ENCODE data around the gene SPATA45. TPM values are rescaled to one million over a fixed set of nuclear protein-coding genes. Genes with fewer than 3 reads are reported as not detected.

Gene SPATA45
- polyA plus RNA-seq, 3 donors from 2014 or later, result not detected

GRCh38 chr1:212820969-212821368 lies 26.5 kb downstream of the SPATA45 start:
- peaks cover 0 to 6% of the 10 kb centered on the region in 2 donors for H3K4me1 Mint-ChIP-seq
- H3K4me3 Mint-ChIP-seq, result no peak overlapping the region
- no peak for DNase-seq
- peaks cover 2 to 7% (median 6%) of the 10 kb centered on the region in 3 donors for H3K27me3 Mint-ChIP-seq (ENCODE audit: low read depth in 3 of 3)
- H3K36me3 Mint-ChIP-seq, result peaks cover 8 to 15% (median 14%) of the 10 kb centered on the region in 3 donors
- H3K27ac Mint-ChIP-seq, result no peak overlapping the region
- peaks cover 0 to 16% (median 11%) of the 10 kb centered on the region in 6 donors for H3K9me3 Mint-ChIP-seq

GRCh38 chr1:212819726-212820125 lies 27.7 kb downstream of the SPATA45 start:
- Mint-ChIP-seq H3K27ac (no peak overlapping the region), H3K4me3 (no peak overlapping the region)

GRCh38 chr1:212816567-212817278 lies 30.7 kb downstream of the SPATA45 start:
- Mint-ChIP-seq H3K27me3 (ENCODE audit: low read depth in 3 of 3) (peaks cover 0 to 4% (median 1%) of the 10 kb centered on the region in 3 donors), H3K27ac (no peak overlapping the region), H3K9me3 (no peaks in the 10 kb centered on the region), H3K4me3 (no peak overlapping the region), H3K4me1 (peaks cover 0 to 6% of the 10 kb centered on the region in 2 donors), H3K36me3 (peaks cover 13 to 19% (median 13%) of the 10 kb centered on the region in 3 donors)
- no peak for DNase-seq

More at GRCh38 chr1:212819726-212820125, 27.7 kb downstream of the SPATA45 start:
- Mint-ChIP-seq H3K27me3 (ENCODE audit: low read depth in 3 of 3) (peaks cover 1 to 7% (median 6%) of the 10 kb centered on the region in 3 donors), H3K9me3 (peaks cover 0 to 8% (median 3%) of the 10 kb centered on the region in 6 donors), H3K4me1 (peaks cover 0 to 6% of the 10 kb centered on the region in 2 donors), H3K36me3 (peaks cover 7 to 21% (median 10%) of the 10 kb centered on the region in 3 donors)
- DNase-seq, result no peak

GRCh38 chr1:212814537-212815334 lies 32.7 kb downstream of the SPATA45 start:
- Mint-ChIP-seq H3K27me3 (ENCODE audit: low read depth in 3 of 3) (peaks cover 0 to 2% (median 1%) of the 10 kb centered on the region in 3 donors), H3K36me3 (peaks cover 13 to 19% (median 13%) of the 10 kb centered on the region in 3 donors), H3K27ac (no peak overlapping the region), H3K4me1 (peaks cover 0 to 4% of the 10 kb centered on the region in 2 donors), H3K9me3 (no peaks in the 10 kb centered on the region), H3K4me3 (no peak overlapping the region)
- no peak for DNase-seq

DNA sequence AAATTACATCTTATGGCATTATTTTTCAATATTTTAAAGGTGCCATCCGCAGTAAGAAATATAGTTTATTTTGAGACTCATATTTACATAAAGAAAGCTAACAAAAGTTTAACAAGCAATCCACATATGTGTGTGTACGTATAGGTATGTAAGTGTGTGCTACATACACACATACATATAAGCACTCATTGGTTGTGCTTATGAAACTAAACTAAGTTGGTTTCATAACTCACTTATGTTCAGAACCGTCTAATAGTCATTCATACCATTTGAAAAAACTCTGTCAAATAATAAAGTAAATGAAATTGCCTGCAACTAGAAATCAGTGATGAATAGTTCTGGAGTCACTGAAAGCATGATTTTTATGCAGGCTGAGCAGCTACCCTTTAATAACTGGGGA lies 41.7 kb downstream of the SPATA45 start:
- Mint-ChIP-seq H3K27me3 (ENCODE audit: low read depth in 3 of 3) (no peaks in the 10 kb centered on the region), H3K4me1 (no peaks in the 10 kb centered on the region), H3K27ac (no peak overlapping the region), H3K4me3 (no peak overlapping the region), H3K9me3 (no peaks in the 10 kb centered on the region), H3K36me3 (peaks cover 19 to 39% (median 28%) of the 10 kb centered on the region in 3 donors)
- DNase-seq, result no peak

DNA sequence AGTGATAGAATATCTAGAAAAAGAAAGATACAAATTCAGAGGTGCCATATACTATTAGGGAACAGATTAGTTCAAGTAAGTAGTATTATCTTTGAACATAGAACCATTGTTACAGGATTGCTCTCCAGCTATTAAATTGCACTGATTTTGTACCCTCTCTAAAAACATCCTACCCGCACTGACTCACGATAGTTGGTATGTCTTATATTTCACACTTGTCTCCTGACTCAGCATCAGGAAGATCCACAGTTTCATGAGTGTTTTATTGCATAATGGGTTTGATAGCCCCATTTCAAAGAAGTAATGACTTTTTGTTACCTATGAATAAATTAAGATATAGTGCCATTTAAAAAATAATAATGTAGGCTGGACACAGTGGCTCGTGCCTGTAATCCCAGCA lies 49.8 kb downstream of the SPATA45 start:
- H3K27me3 Mint-ChIP-seq (ENCODE audit: low read depth in 3 of 3), result peaks cover 0 to 2% (median 2%) of the 10 kb centered on the region in 3 donors
- peaks cover 11 to 17% of the 10 kb centered on the region in 2 donors for H3K4me1 Mint-ChIP-seq
- H3K27ac Mint-ChIP-seq, result no peak overlapping the region
- no peak overlapping the region for H3K4me3 Mint-ChIP-seq
- H3K36me3 Mint-ChIP-seq, result peaks cover 30 to 41% (median 38%) of the 10 kb centered on the region in 3 donors
- no peaks in the 10 kb centered on the region for H3K9me3 Mint-ChIP-seq
- no peak for DNase-seq

GRCh38 chr1:212794561-212795014 lies 52.9 kb downstream of the SPATA45 start:
- Mint-ChIP-seq H3K36me3 (peaks cover 17 to 30% (median 29%) of the 10 kb centered on the region in 3 donors), H3K27me3 (ENCODE audit: low read depth in 3 of 3) (peaks cover 12 to 17% (median 12%) of the 10 kb centered on the region in 3 donors), H3K4me3 (peak overlapping the region in 4 of 5 donors; percentile 7 to 42 (median 11)), H3K27ac (peak overlapping the region in 2 of 6 donors; percentile 31 to 43), H3K9me3 (no peaks in the 10 kb centered on the region), H3K4me1 (peaks cover 34 to 44% of the 10 kb centered on the region in 2 donors)
- DNase-seq, result no peak

GRCh38 chr1:212792396-212792908 lies 55.0 kb downstream of the SPATA45 start:
- Mint-ChIP-seq H3K27me3 (ENCODE audit: low read depth in 3 of 3) (peaks cover 12 to 15% (median 12%) of the 10 kb centered on the region in 3 donors), H3K36me3 (peaks cover 10 to 17% (median 16%) of the 10 kb centered on the region in 3 donors), H3K4me3 (peak overlapping the region; percentile 90 to 100 (median 96)), H3K4me1 (peaks cover 37 to 55% of the 10 kb centered on the region in 2 donors), H3K27ac (peak overlapping the region; percentile 74 to 99 (median 92)), H3K9me3 (no peaks in the 10 kb centered on the region)
- no peak for DNase-seq

- no peaks in the 10 kb centered on the region for H3K9me3 Mint-ChIP-seq
- H3K4me1 Mint-ChIP-seq, result peaks cover 37 to 59% of the 10 kb centered on the region in 2 donors
- peak; percentile 89 to 93 (median 91) for DNase-seq
- peak within 1 kb of the TSS; percentile 90 to 100 (median 96) for H3K4me3 Mint-ChIP-seq
- H3K36me3 Mint-ChIP-seq, result peaks cover 7 to 11% (median 10%) of the 10 kb centered on the region in 3 donors
- peak within 1 kb of the TSS; percentile 74 to 99 (median 92) for H3K27ac Mint-ChIP-seq
- H3K27me3 Mint-ChIP-seq (ENCODE audit: low read depth in 3 of 3), result peaks cover 12 to 15% (median 12%) of the 10 kb centered on the region in 3 donors
These were observed 55.6 kb downstream of the SPATA45 start, which contains the start of the genes NSL1 and TATDN3 for GRCh38 chr1:212791676-212792395. TSS of gene NSL1 (minus strand) at chr1:212791777. CDS start at chr1:212791763, 14 bp downstream. TSS of gene TATDN3 (plus strand) at chr1:212791894. CDS start at chr1:212791922, 28 bp downstream.

DNA sequence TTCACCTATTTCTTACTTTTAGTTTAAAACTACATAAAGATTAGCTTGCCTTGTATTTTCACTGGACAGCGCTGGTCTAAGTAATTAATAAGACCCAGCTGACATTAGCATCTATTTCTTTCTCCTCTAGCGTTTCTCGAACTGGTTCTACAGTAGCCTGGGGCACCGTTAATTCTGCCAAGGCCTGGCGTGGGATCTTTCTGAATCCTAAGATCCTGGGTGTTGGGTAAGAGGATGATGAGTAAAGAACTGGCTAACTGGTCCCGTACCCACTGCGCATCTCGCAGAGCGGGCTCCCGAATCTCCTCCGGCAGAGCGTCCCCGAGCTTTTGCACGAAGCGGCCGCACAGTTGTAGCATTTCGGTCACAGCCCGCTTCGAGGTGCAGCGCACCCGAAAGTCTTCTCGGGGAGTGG lies 56.2 kb downstream of the SPATA45 start:
- Mint-ChIP-seq H3K9me3 (no peaks in the 10 kb centered on the region), H3K4me3 (peak overlapping the region; percentile 90 to 100 (median 96)), H3K4me1 (peaks cover 37 to 59% of the 10 kb centered on the region in 2 donors), H3K36me3 (peaks cover 7 to 10% (median 9%) of the 10 kb centered on the region in 3 donors), H3K27me3 (ENCODE audit: low read depth in 3 of 3) (peaks cover 12 to 15% (median 12%) of the 10 kb centered on the region in 3 donors), H3K27ac (peak overlapping the region; percentile 74 to 99 (median 92))
- no peak for DNase-seq

DNA sequence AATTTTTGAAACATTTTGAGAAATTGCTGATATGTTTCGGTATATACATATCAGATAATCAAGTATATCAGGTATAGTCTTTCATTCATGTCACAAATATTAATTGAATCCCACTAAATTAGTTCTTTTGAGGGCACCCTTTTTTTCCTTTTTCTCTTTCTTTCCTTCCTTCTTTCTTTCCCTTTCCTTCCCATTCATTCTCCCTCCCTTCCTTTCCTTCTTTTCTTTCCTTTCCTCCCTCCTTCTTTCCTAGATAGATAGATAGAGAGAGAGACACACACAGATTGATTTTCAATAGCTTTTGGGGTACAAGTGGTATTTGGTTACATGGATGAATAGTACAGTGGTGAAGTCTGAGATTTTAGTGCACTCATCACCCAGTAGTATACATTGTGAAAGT lies 61.6 kb downstream of the SPATA45 start:
- Mint-ChIP-seq H3K36me3 (peaks cover 6 to 29% (median 15%) of the 10 kb centered on the region in 3 donors), H3K27ac (no peak overlapping the region), H3K4me1 (peaks cover 12 to 24% of the 10 kb centered on the region in 2 donors), H3K27me3 (ENCODE audit: low read depth in 3 of 3) (peaks cover 0 to 4% (median 0%) of the 10 kb centered on the region in 3 donors), H3K4me3 (no peak overlapping the region), H3K9me3 (no peaks in the 10 kb centered on the region)
- DNase-seq, result no peak

GRCh38 chr1:212783976-212784375 lies 63.5 kb downstream of the SPATA45 start:
- peak overlapping the region in 1 of 6 donors; percentile 5 for H3K27ac Mint-ChIP-seq
- H3K27me3 Mint-ChIP-seq (ENCODE audit: low read depth in 3 of 3), result peaks cover 0 to 2% (median 0%) of the 10 kb centered on the region in 3 donors
- H3K9me3 Mint-ChIP-seq, result no peaks in the 10 kb centered on the region
- peaks cover 4 to 12% of the 10 kb centered on the region in 2 donors for H3K4me1 Mint-ChIP-seq
- peaks cover 6 to 29% (median 15%) of the 10 kb centered on the region in 3 donors for H3K36me3 Mint-ChIP-seq
- no peak overlapping the region for H3K4me3 Mint-ChIP-seq
- DNase-seq, result no peak
